Measurements from ENCODE around the gene PCDH12. TPM values are rescaled to one million over a fixed set of nuclear protein-coding genes. Genes with fewer than 3 reads are reported as not detected.
A peak's percentile ranks its signal among the peaks of the same experiment; 100 is the strongest.

Gene PCDH12
- polyA plus RNA-seq, 1 donor from 2014 or later, result not detected

GRCh38 chr5:141942185-141942857 lies 15.7 kb downstream of the PCDH12 start:
- no peak for TF ChIP-seq TAF1 (IDR thresholded peaks at IDR 0.05; ENCODE audit: low read depth)
- TF ChIP-seq SMC3 (conservative IDR thresholded peaks at IDR 0.05; ENCODE audit: poor library complexity), result no peak
- TF ChIP-seq EP300 (conservative IDR thresholded peaks at IDR 0.05; ENCODE audit: poor library complexity, severe bottlenecking), result peak; percentile 75
- TF ChIP-seq POLR2AphosphoS5 (IDR thresholded peaks at IDR 0.05), result no peak
- TF ChIP-seq CTCF (IDR thresholded peaks at IDR 0.05; ENCODE audit: poor library complexity, severe bottlenecking), result no peak
- Histone ChIP-seq H3K9ac (ENCODE audit: low read length) (no peak overlapping the region), H3K9me2 (ENCODE audit: insufficient read depth, low read length) (no peaks in the 10 kb centered on the region), H2AFZ (ENCODE audit: low read depth, low read length) (no peak overlapping the region), H3F3A (ENCODE audit: insufficient read depth, low read length, poor library complexity, severe bottlenecking) (no peaks in the 10 kb centered on the region), H4K20me1 (ENCODE audit: insufficient read depth) (no peaks in the 10 kb centered on the region), H3K4me3 (ENCODE audit: low read length) (peak overlapping the region; percentile 14), H3K27me3 (ENCODE audit: insufficient read depth, low read depth, low read length) (no peaks in the 10 kb centered on the region), H3K27ac (ENCODE audit: low read length) (peak overlapping the region; percentile 21), H3K36me3 (ENCODE audit: insufficient read depth, low read length) (no peaks in the 10 kb centered on the region), H3K79me2 (replicated peaks; ENCODE audit: insufficient read depth, low read length) (no peaks in the 10 kb centered on the region), H3K4me2 (ENCODE audit: low read length) (peak overlapping the region; percentile 15), H3K9me3 (ENCODE audit: low read length) (no peaks in the 10 kb centered on the region)

DNA sequence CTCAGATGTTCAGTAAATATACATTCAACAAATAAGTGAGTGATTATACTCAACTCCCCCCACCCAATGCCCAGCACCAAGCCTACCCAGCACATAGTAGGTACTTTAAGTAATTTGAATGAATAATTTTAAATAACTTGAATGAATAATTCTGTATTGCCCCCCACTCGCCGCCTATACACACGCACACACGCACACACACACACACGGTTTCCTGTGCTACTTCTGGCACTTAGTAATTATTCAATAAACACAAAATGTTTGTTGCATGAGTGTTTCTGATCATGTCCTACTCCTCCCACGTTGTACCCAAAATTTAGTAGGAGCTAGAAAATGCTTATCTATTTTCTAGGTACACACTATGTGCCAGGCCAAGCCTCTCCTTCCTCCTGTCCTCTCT lies 16.2 kb downstream of the PCDH12 start:
- Histone ChIP-seq H3K4me2 (ENCODE audit: low read length) (no peak overlapping the region), H3K27ac (ENCODE audit: low read length) (no peak overlapping the region), H3K9me2 (ENCODE audit: insufficient read depth, low read length) (no peaks in the 10 kb centered on the region)

More for the DNA sequence above, 16.2 kb downstream of the PCDH12 start:
- Histone ChIP-seq H3K9me3 (ENCODE audit: low read length) (no peaks in the 10 kb centered on the region), H3K27me3 (ENCODE audit: insufficient read depth, low read depth, low read length) (no peaks in the 10 kb centered on the region), H3F3A (ENCODE audit: insufficient read depth, low read length, poor library complexity, severe bottlenecking) (no peaks in the 10 kb centered on the region), H3K9ac (ENCODE audit: low read length) (no peak overlapping the region), H4K20me1 (ENCODE audit: insufficient read depth) (no peaks in the 10 kb centered on the region), H2AFZ (ENCODE audit: low read depth, low read length) (no peak overlapping the region), H3K79me2 (replicated peaks; ENCODE audit: insufficient read depth, low read length) (no peaks in the 10 kb centered on the region), H3K36me3 (ENCODE audit: insufficient read depth, low read length) (no peaks in the 10 kb centered on the region), H3K4me3 (ENCODE audit: low read length) (no peak overlapping the region)
- TF ChIP-seq EP300 (conservative IDR thresholded peaks at IDR 0.05; ENCODE audit: poor library complexity, severe bottlenecking) (no peak), MXI1 (conservative IDR thresholded peaks at IDR 0.05; ENCODE audit: poor library complexity, severe bottlenecking) (no peak), TAF1 (IDR thresholded peaks at IDR 0.05; ENCODE audit: low read depth) (no peak), RAD21 (conservative IDR thresholded peaks at IDR 0.05) (no peak), SMC3 (conservative IDR thresholded peaks at IDR 0.05; ENCODE audit: poor library complexity) (no peak), POLR2AphosphoS5 (IDR thresholded peaks at IDR 0.05) (no peak), EZH2 (IDR thresholded peaks at IDR 0.05; ENCODE audit: borderline replicate concordance, insufficient read depth, low read length, poor library complexity, severe bottlenecking) (no peak), CTCF (IDR thresholded peaks at IDR 0.05; ENCODE audit: poor library complexity, severe bottlenecking) (no peak)
- TF ChIP-seq, protein P1, sequence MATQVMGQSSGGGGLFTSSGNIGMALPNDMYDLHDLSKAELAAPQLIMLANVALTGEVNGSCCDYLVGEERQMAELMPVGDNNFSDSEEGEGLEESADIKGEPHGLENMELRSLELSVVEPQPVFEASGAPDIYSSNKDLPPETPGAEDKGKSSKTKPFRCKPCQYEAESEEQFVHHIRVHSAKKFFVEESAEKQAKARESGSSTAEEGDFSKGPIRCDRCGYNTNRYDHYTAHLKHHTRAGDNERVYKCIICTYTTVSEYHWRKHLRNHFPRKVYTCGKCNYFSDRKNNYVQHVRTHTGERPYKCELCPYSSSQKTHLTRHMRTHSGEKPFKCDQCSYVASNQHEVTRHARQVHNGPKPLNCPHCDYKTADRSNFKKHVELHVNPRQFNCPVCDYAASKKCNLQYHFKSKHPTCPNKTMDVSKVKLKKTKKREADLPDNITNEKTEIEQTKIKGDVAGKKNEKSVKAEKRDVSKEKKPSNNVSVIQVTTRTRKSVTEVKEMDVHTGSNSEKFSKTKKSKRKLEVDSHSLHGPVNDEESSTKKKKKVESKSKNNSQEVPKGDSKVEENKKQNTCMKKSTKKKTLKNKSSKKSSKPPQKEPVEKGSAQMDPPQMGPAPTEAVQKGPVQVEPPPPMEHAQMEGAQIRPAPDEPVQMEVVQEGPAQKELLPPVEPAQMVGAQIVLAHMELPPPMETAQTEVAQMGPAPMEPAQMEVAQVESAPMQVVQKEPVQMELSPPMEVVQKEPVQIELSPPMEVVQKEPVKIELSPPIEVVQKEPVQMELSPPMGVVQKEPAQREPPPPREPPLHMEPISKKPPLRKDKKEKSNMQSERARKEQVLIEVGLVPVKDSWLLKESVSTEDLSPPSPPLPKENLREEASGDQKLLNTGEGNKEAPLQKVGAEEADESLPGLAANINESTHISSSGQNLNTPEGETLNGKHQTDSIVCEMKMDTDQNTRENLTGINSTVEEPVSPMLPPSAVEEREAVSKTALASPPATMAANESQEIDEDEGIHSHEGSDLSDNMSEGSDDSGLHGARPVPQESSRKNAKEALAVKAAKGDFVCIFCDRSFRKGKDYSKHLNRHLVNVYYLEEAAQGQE (IDR thresholded peaks at IDR 0.05; ENCODE audit: borderline replicate concordance), result no peak

All from neural cell (in vitro differentiated cells).